ENCODE data around the gene GPRC5A.

The GPRC5A gene

DNA sequence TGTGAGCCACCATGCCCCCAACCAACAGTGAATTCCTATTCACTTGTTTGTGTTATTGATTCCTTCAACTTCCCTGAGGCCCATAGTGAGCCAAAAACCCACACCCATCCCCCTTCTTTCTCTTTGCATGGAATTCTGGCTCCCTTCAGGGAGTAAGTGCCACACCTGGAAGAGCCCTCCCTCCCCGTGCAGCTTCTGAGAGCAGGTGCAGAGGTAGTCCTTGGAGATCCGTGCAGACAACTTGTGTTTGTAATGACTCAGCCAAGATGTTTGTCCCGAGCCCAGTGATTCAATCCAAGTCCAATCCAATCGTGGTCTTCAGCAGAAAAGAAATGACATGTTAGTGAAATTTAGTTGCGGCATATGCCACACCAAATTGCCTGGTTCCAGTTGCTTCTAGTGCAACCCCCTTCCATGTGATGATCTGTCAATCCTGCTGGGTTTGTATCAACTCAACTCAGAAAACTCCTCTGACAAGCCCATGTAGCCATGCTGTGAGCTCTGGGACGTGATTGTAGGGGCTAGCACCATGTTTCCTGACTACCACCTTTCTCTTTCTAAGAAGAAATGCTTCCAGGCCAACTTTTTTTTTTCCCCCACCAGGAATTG, 27.5 kb downstream of the GPRC5A start:
- TF ChIP-seq, protein P1, sequence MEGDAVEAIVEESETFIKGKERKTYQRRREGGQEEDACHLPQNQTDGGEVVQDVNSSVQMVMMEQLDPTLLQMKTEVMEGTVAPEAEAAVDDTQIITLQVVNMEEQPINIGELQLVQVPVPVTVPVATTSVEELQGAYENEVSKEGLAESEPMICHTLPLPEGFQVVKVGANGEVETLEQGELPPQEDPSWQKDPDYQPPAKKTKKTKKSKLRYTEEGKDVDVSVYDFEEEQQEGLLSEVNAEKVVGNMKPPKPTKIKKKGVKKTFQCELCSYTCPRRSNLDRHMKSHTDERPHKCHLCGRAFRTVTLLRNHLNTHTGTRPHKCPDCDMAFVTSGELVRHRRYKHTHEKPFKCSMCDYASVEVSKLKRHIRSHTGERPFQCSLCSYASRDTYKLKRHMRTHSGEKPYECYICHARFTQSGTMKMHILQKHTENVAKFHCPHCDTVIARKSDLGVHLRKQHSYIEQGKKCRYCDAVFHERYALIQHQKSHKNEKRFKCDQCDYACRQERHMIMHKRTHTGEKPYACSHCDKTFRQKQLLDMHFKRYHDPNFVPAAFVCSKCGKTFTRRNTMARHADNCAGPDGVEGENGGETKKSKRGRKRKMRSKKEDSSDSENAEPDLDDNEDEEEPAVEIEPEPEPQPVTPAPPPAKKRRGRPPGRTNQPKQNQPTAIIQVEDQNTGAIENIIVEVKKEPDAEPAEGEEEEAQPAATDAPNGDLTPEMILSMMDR (IDR thresholded peaks at IDR 0.05; ENCODE audit: insufficient read depth, low read depth, low read length, missing control alignments): no peak
- H3K4me3 ChIP-seq (ENCODE audit: low read depth, low read length): no peak overlapping the region
- no peak for DNase-seq (ENCODE audit: low read depth)

GRCh38 chr12:12919666-12920435, 28.5 kb downstream of the GPRC5A start:
- no peak overlapping the region for H3K4me3 ChIP-seq (ENCODE audit: low read depth, low read length)
- TF ChIP-seq, protein P1 (IDR thresholded peaks at IDR 0.05; ENCODE audit: insufficient read depth, low read depth, low read length, missing control alignments): no peak
- no peak for DNase-seq (ENCODE audit: low read depth)

GRCh38 chr12:12922191-12922616, 30.8 kb downstream of the GPRC5A start:
- DNase-seq (ENCODE audit: low read depth): no peak
- TF ChIP-seq, protein P1 (IDR thresholded peaks at IDR 0.05; ENCODE audit: insufficient read depth, low read depth, low read length, missing control alignments): no peak
- H3K4me3 ChIP-seq (ENCODE audit: low read depth, low read length): no peak overlapping the region

DNA sequence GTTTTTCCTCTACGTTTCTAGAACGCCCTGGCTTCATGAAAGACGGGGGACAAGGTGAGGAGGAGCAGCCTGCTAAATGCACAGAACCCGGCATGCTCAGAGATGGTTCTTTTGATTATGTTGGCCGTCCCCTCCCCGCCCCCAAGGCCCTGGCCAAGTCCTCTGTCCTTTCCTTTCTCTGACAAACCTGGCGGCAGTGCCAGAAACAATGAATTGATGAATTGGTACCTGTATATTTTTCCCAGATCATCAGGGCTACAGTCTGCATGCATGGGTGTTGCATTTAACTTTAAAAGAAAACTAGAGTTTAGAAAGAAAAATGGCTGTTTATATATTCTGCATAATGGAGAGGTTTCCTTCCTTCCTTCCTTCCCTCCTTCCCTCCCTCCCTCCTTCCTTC, 31.6 kb downstream of the GPRC5A start:
- TF ChIP-seq, protein P1 (IDR thresholded peaks at IDR 0.05; ENCODE audit: insufficient read depth, low read depth, low read length, missing control alignments): no peak
- H3K4me3 ChIP-seq (ENCODE audit: low read depth, low read length): no peak overlapping the region
- DNase-seq (ENCODE audit: low read depth): no peak

GRCh38 chr12:12924169-12924568, 32.8 kb downstream of the GPRC5A start:
- TF ChIP-seq, protein P1 (IDR thresholded peaks at IDR 0.05; ENCODE audit: insufficient read depth, low read depth, low read length, missing control alignments): no peak
- no peak overlapping the region for H3K4me3 ChIP-seq (ENCODE audit: low read depth, low read length)
- no peak for DNase-seq (ENCODE audit: low read depth)

GRCh38 chr12:12925388-12925787, 34.0 kb downstream of the GPRC5A start:
- TF ChIP-seq, protein P1 (IDR thresholded peaks at IDR 0.05; ENCODE audit: insufficient read depth, low read depth, low read length, missing control alignments): no peak
- no peak for DNase-seq (ENCODE audit: low read depth)
- no peak overlapping the region for H3K4me3 ChIP-seq (ENCODE audit: low read depth, low read length)

All from GM12865 (cell line).